Anterior cingulate cortex (tissue), 58 donors: ENCODE data around the gene QSER1.
"Not testable (repeated sequence)": the region's sequence is repeated elsewhere in the genome, so short reads cannot be mapped to it uniquely, and the experiment has no call there.

Experiments used
- DNase-seq, 58 donors: peaks; one replicate each; lab custom pipeline; 2025; lab: John Stamatoyannopoulos, UW

QSER1 gene

DNA sequence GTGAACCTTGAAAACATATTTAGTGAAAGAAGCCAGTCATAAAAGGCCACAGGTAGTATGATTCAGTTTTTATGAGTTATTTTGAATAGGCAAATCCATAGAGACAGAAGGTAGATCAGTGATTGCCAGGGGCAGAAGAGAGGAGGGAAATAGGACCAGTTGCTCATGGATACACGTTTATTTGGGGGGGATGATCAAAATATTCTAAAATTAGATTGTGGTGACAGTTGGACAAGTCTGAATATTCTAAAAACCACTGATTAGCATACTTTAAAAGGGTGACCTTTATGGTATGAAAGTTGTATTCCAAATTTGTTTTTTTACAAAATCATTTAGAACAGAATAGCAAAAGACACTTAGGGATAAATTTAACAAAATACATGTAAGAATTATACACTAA is 28.6 kb downstream of the QSER1 start:
- no peak for DNase-seq

DNA sequence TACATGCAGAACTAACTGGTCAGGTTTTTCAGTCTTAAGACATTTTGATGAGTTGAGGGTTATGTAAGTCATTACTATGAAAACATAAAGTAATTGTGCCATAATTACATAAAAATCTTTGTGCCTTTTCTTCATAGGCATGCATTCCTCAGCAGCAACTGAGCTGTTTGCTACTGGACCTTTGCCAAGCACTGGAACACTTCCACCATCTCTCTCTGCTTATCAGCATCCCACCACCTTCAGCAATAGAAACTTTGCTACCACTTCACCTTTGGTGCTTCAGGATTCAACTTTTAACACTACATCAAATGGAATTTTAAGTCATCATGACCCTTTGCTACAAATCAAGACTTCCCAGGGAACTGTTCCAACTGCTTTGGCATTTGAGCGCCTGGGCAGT is 39.0 kb downstream of the QSER1 start:
- DNase-seq: peak in 1 of 58 donors; percentile 2

DNA sequence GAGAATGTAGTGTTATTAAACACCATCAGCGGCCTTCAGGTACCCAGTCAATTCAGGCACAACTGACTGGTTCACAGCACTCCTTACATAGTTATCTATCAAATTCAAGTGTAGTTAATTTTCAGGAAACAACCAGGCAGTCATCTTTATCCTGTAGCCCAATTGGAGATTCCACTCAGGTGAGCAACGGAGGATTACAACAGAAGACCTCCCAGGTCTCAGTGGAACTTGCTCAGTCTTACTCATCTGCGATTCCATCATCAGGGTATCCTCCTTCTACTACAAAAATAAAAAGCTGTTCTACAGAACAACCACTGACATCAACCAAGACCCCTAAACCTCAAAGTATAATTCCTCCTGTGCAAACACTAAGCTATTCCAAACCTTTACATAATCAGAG is 39.6 kb downstream of the QSER1 start:
- no peak for DNase-seq

DNA sequence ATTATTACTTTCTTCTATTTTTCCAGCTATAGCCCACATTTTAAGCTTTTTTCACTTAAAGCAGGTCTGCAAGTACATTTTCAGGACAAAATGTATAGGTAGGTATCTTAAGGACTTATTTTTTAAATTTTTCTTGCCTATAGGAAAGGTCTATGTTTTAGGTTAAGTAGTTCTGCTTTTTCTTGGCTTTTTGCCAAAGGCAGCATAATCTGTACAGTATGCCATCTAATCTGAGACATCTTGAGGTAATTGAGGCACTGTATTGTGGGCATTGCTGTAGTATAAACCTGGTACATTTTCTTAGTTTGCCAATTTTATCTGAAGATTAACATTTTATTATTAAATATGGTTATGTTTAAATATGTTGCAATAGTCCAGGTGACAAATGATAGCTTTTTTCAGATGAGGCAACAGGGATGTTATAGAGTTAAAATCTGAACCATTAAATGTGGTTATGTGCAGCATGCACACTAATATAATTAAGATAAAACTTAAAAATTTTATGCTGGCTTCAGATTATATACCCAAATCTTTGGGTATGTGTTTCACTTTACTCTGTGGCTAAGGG is 42.9 kb downstream of the QSER1 start:
- no peak for DNase-seq

DNA sequence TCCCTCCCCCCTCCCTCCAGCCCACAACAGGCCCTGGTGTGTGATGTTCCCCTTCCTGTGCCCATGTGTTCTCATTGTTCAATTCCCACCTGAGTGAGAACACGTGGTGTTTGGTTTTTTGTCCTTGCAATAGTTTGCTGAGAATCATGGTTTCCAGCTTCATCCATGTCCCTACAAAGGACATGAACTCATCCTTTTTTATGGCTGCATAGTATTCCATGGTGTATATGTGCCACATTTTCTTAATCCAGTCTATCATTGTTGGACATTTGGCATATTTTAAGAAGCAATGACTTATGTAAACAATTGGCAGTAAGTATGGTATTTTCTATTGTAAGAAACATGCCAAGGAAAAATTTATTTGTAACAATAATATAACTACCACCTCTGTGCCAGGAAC is 43.6 kb downstream of the QSER1 start:
- not testable (repeated sequence) for DNase-seq

DNA sequence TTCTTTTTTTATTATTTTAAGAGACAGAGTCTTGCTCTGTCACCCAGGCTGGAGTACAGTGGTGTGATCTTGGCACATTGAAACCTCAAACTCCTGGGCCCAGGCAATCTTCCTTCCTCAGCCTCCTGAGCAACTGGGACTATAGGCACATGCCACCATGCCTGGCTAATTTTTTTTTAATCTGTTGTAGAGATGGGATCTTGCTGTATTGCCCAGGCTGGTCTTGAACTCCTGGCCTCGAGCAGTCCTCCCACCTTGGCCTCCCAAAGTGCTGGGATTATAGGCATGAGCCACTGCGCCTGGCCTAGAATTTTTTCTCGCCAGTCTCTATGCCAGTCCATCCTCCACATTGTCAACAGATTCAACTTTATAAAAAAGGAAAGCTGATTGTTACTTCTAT is 44.7 kb downstream of the QSER1 start:
- not testable (repeated sequence) for DNase-seq

DNA sequence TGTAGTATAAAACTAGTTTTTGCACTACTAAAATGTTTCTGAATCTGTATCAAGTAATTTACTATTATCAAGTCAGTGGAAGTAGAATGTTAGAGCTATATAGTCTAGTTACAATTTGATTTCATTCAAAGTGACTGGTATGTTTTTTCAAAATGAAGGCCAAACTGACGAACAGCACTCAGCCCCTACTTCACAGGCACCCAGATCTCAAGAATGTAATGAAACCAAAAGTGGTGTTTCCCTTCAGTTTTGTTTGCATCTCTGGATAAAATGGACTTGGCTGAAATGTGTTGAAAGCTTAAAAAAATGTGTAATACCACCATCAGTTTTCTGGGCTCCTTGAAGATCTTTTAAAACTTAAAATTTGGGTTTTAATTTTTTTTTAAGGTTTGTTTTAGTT is 46.4 kb downstream of the QSER1 start:
- DNase-seq: no peak

DNA sequence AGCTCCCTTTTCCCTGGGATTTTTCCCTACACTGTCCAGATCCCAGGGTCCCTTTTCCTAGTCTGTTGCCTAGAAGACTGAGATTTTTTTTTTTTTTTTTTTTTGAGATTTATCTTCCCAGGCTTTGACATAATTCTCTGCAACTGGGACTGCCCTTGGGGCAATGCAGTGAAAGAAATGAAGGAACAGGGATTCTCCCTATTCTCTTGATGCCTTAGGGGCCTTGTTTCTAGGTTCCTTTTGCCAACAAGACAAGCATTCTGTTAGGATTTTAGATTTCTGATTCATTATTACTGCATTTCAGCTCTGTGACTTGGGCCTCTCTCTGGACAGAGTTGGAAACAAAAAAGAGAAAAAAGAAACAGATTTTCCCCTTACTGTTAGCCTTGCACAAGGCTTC is 47.3 kb downstream of the QSER1 start:
- no peak for DNase-seq

DNA sequence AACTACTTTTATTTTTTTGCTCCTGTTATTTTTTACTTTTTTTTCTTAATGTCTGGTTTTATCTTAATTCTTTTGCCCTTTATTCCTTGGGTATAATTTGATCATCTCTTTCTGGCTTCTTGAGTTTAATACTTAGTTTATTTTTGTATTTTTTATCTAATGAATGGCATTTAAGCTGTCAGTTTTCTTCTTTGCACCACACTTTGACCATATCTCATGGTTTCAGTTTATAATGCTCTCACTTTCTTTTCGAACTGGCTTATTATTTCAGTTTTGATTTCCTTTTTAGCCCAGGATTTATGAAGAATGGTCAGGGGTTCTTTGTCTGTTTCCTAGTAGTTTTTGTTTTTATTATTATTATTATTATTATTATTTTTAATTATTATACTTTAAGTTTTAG is 48.3 kb downstream of the QSER1 start:
- no peak for DNase-seq

DNA sequence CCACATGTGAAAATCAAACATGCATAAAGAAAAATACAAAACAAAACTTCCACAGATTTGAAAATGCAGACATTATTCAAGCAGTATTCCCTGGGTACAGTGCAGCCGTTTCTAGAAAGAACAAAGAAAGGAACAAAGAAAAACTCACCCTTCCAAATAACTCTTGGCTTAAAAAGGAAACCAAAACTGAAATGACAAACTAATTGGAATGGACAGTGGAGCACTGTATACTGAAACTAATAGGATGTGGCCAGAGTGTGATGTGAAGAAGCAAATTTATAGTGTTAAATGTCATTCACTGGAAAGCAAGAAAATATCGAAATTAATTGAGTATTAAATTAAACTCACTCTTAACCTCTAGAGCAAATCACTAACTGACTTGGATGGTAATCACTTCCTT is 55.4 kb downstream of the QSER1 start:
- no peak for DNase-seq

DNA sequence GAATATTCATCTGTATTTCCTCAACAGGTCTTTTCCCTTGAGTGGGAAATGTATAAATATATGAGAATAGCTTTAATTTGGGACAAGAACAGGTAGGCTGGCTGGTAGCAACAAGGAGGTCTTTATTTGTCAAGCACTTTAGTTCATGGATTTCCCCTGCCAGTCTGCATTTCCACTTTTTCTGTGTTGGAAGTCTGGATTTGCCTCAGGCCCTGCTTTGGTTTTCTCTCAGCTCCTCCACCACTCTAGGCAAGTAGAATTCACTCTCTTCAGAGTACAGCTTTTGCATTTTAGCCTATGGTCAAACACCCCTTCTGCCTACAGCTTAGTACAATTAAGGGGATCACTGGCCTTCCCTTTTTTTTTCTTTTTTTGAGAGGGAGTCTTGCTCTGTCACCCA is 57.1 kb downstream of the QSER1 start:
- DNase-seq: no peak

DNA sequence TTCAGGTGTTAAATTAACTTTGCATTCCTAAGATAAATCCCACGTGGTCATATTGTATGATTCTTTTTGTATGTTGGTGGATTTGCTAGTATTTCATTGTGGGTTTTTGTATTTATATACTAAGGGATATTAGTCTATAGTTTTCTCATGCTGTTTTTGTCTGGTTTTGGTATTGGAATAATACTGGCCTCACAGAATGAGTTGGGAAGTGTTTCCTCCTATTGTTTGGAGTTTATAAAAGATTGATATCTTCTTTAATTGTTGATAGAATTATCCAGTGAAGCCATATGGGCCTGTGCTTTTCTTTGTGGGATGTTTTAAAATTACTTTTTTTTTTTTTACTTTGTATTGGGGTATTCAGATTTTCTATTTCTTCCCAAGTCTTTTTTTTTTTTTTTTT is 59.8 kb downstream of the QSER1 start:
- no peak for DNase-seq

DNA sequence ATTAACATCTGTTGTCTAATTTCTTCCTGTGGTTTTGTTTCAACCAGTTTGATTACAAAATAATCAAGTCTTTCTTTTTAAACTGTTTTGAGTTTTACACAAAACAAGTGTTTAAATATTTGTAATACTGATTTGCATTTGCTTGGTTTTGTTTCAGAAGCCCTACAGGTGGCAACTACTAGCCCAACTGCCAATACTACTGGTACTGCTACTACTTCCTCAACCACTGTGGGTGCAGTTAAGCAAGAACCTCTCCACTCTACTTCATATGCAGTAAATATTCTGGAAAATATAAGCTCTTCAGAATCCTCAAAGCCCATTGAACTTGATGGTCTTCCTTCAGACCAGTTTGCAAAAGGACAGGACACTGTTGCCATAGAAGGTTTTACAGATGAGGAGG is 61.1 kb downstream of the QSER1 start:
- no peak for DNase-seq

DNA sequence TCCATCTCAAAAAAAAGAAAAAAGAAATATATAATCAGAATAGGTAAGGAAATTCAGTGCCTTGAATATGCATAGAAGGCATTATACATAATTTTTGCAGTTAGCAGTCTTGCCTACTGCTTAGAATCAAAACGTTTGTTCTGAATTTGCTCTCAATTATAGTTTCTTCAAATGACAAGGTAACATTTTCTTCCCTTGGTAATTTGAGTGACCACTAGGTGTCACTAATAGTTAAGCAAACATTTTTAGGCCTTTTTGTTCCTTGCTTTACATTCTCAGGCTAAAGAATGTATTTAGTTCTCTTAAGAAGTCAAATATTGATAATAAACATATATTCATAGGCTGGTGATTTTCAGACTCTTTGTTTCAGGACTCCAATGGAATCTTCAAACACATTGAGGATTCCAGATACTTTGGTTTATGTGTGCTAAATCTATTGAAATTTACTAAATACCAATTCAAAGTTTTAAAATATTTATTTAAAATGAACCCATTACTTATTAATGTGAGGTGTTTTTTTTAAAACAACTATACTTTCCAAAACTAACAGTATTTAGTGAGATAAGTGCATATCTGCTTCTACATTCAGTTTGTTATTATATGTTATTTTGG is 68.0 kb downstream of the QSER1 start:
- peak in 1 of 58 donors; percentile 8 for DNase-seq

DNA sequence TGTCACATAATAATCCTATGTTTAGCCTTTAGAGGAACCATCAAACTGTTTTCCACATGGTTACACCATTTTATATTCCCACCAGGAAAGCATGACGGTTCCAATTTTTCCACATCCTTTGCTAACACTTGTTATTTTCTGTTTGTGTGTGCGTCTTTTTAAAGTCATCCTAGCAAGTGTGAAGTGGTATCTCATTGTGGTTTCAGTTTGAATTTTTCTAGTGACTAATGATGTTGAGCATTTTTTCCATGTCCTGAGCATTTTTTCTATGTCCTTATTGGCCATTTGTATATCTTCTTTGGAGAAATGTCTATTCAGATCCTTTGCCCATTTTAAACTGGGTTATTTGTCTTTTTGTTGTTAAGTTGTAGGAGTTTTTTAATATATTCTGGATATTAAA is 69.4 kb downstream of the QSER1 start:
- DNase-seq: no peak

DNA sequence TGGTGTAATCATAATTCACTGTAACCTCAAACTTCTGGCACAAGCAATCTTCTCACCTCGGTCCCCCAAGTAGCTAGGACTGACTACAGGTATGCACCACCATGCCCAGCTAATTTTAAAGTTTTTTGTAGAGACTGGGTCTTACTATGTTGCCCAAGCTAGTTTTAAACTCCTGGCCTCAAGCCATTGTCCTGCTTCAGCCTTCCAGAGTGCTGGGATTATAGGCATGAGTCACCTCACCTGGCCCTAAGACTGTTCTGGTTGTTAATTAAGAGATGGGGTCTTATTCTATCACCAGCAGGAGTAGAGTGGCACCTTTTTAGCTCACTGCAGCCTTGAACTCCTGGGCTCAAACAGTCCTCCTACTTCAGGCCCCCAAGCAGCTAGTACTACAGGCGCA is 71.1 kb downstream of the QSER1 start:
- DNase-seq: no peak

DNA sequence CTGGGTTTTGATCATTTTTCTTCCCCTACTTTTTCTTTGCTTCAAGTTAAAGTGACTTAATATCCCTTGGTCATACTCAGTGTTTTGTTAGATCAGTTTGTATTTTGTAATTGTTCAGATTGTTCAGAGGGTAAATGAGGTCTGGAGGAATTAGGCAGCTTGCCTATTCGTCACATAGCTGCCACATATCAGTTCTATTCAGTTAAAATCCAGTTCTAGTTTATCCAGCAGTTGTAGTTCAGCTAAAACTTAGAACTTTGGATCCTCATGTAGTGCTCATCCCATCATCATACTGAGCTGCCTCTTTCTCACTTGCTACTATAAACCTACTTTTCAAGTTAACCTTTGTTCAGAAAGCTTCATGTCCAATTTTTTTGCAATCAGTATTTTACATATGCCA is 75.9 kb downstream of the QSER1 start:
- no peak for DNase-seq

DNA sequence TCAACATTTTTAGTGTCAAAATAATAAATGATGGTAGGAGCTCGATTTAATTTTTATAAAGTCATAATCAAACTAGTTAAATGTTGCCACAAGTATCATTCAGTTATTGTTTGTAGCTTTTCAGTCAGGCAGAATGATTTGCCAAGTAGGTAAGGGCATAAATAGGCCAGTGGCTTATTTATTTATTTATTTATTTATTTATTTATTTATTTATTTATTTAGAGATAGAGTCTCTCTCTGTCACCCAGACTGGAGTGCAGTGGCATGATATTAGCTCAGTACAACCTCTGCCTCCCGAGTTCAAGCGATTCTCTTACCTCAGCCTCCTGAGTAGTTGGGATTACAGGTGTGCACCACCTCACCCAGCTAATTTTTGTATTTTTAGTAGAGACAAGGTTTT is 79.6 kb downstream of the QSER1 start:
- DNase-seq: not testable (repeated sequence)

DNA sequence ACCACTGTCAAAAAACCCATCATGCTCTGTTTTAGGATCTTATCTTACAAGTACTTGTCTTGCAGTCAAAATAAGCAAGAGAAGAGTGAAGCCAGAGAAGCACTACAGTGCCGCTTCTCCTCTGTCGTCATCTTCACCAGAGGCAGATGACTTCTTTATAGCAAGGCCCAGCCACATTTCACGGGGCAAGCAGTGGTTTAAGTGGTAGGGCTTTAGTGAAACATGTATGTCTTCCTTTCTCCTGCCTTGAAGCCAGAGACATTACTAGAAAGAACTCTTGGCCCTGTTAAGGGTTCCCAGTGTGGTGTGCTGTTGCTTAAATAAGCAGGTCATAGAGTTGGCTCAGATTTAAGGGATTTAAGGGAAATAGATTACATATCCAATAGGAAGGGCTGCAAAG is 80.2 kb downstream of the QSER1 start:
- DNase-seq: no peak

DNA sequence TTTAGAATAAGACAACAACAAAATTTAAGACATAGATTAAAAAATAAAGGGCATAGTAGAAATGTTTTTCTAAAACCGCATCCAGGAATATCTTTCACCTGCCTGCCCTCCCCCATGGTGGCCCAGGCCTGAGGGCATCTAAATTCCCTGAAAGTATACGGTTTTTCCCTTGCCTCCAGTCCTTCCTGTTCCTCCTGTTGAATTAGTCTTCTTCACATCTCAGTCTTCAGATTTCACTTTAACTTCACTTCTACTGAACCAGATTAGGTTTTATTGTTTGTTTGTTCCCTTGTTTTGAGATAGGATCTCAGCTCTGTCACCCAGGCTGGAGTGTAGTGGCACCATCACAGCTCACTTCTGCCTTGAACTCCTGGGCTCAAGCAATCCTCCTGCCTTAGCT is 90.0 kb downstream of the QSER1 start:
- DNase-seq: no peak

DNA sequence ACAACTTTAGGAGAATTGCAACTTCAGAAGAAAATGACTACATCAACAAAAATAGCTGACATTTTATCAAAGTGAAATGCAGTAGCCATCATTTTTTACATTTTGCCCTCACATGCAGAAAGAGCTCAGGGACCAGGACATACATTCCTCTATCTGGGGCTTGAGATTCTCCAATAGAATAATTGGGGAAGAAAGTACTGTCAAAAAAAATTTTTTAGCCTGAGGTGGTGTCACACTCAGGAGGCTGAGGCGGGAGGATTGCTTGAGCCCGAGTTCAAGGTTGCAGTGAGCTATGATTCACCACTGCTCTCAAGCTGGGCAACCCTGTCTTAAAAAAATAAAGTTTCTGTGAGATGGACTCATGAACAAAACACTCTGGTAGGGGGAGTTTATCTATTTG is 90.9 kb downstream of the QSER1 start:
- no peak for DNase-seq

DNA sequence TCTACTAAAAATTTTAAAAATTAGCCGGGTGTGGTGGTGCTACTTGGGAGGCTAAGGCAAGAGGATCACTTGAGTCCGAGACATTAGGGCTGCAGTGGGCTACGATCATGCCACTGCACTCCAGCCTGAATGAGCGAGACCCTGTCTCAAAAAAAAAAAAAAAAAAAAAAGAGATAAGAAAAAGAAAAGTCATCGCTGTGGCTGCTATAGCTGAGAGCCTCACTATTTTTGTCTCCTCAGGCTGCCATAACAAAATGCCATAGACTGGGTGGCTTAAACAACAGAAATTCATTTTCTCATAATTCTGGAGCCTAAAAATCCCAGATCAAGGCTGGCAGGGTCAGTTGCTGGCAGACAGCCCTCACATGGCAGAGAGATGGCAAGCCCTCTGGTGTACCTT is 93.0 kb downstream of the QSER1 start:
- DNase-seq: no peak

DNA sequence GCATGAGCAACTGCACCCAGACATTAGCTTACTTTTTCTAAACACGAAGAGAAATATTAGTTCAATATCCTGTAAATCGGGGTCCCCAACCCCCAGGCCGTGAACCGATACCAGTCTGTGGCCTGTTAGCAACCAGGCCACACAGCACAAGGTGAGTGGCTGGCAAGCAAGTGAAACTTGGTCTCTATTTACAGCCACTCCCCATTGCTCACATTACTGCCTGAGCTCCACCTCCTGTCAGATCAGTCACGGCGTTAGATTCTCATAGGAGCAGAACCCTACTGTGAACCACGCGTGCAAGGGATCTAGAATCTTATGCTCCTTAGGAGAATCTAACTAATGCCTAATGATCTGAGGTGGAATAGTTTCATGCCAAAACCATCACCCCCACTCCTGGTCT is 95.2 kb downstream of the QSER1 start:
- DNase-seq: no peak
